T-helper 1 cell (primary cell): ENCODE data around the gene HSPBP1.
A peak's percentile ranks its signal among the peaks of the same experiment; 100 is the strongest.
"Not testable (repeated sequence)": the region's sequence is repeated elsewhere in the genome, so short reads cannot be mapped to it uniquely, and the experiment has no call there.

ENCODE experiments used
- DNase-seq, 5 donors: peaks; one replicate each; pipeline ENCODE4 v3.0.0-alpha.2; 2012 to 2020
- total RNA-seq, 4 donors: gene quantifications; one replicate each; lab custom pipeline; 2026; lab: John Stamatoyannopoulos, UW

Gene HSPBP1
- total RNA-seq, result 6.7 to 13.6 (median 10.3) reads per million in 4 donors

GRCh38 chr19:55279770-55280643 lies at the start of gene HSPBP1:
HSPBP1 (minus strand) TSS chr19:55280110; CDS start chr19:55279608, 502 bp downstream.
- DNase-seq, result peak; percentile 90 to 98 (median 93)

- not testable (repeated sequence) for DNase-seq
These were observed 48.9 kb upstream of the HSPBP1 start for GRCh38 chr19:55328774-55329318.

- no peak for DNase-seq
These were observed 45.3 kb upstream of the HSPBP1 start, which contains the start of gene TMEM150B for GRCh38 chr19:55325172-55325571. TMEM150B (minus strand) TSS chr19:55325341; CDS start chr19:55321036, 4,305 bp downstream.

GRCh38 chr19:55324662-55325061 lies 44.8 kb upstream of the HSPBP1 start:
- no peak for DNase-seq

- no peak for DNase-seq
These were observed 42.4 kb upstream of the HSPBP1 start for GRCh38 chr19:55322204-55322885.

GRCh38 chr19:55321466-55322137 lies 41.7 kb upstream of the HSPBP1 start:
- no peak for DNase-seq

- DNase-seq, result no peak
These were observed 41.0 kb upstream of the HSPBP1 start for GRCh38 chr19:55320844-55321419.

- no peak for DNase-seq
These were observed 39.9 kb upstream of the HSPBP1 start for GRCh38 chr19:55319785-55320184.

GRCh38 chr19:55316646-55317045 lies 36.7 kb upstream of the HSPBP1 start:
- DNase-seq, result no peak

GRCh38 chr19:55315956-55316525 lies 36.1 kb upstream of the HSPBP1 start:
- no peak for DNase-seq

- DNase-seq, result no peak
These were observed 34.5 kb upstream of the HSPBP1 start for GRCh38 chr19:55314396-55314795.

GRCh38 chr19:55312621-55313512 lies 33.0 kb upstream of the HSPBP1 start:
- DNase-seq, result no peak

GRCh38 chr19:55311797-55312196 lies 31.9 kb upstream of the HSPBP1 start:
- no peak for DNase-seq

GRCh38 chr19:55311397-55311796 lies 31.5 kb upstream of the HSPBP1 start:
- DNase-seq, result no peak

- DNase-seq, result no peak
These were observed 30.6 kb upstream of the HSPBP1 start for GRCh38 chr19:55310498-55310897.

- DNase-seq, result no peak
These were observed 29.5 kb upstream of the HSPBP1 start for GRCh38 chr19:55309448-55309847.

GRCh38 chr19:55308281-55308680 lies 28.4 kb upstream of the HSPBP1 start:
- no peak for DNase-seq

GRCh38 chr19:55306712-55307111 lies 26.8 kb upstream of the HSPBP1 start:
- DNase-seq, result no peak

GRCh38 chr19:55305983-55306562 lies 26.2 kb upstream of the HSPBP1 start:
- DNase-seq, result no peak

- DNase-seq, result peak in 4 of 5 donors; percentile 35 to 56 (median 40)
These were observed 25.6 kb upstream of the HSPBP1 start for GRCh38 chr19:55305491-55305890.

GRCh38 chr19:55304980-55305379 lies 25.1 kb upstream of the HSPBP1 start:
- no peak for DNase-seq
